HEK293 (cell line): ENCODE data around the gene FUT4.

ENCODE experiments used
- CTCF ChIA-PET: fragments of 350-600 bp; formaldehyde crosslinking; extraction: SDS; loops from one replicate; lab custom pipeline; 2021; ENCODE audit warnings: antibody characterized with exemption; lab: Yijun Ruan, JAX
- POLR2A ChIA-PET: fragments of 300-600 bp; formaldehyde crosslinking; extraction: SDS; loops from one replicate; lab custom pipeline; 2020; ENCODE audit warnings: antibody characterized with exemption, inconsistent platforms; lab: Yijun Ruan, JAX
- H3K27ac ChIP-seq: fragments of 200-500 bp; sonication (Bioruptor generic); 2 replicates; pipeline ENCODE4 v1.5.1; 2014; ENCODE audit warnings: low read depth, low read length, control low read depth, inconsistent platforms; ENCODE audit errors: extremely low read depth
- H3K36me3 ChIP-seq, 2 experiments: fragments of 200-500 bp in 1 of 2; sonication (Bioruptor generic) in 1 of 2; 1 replicate in 1 of 2; 2 replicates in 1 of 2; pipeline ENCODE4 v1.5.1; 2014 to 2017; ENCODE audit warnings: inconsistent platforms in 2 of 2, low read length in 2 of 2; ENCODE audit not compliant: control insufficient read depth in 2 of 2, insufficient read depth in 1 of 2
- H3K4me1 ChIP-seq: fragments of 200-500 bp; sonication (Bioruptor generic); 2 replicates; pipeline ENCODE4 v1.5.1; 2014; ENCODE audit warnings: mild to moderate bottlenecking, low read length, inconsistent platforms; ENCODE audit not compliant: control insufficient read depth, insufficient read depth
- H3K4me3 ChIP-seq: 2 replicates; pipeline ENCODE4 v1.5.1; 2011; ENCODE audit warnings: low read depth, mild to moderate bottlenecking, control low read depth, low read length, moderate library complexity
- H3K9me3 ChIP-seq: fragments of 200-500 bp; sonication (Bioruptor generic); 2 replicates; pipeline ENCODE4 v1.5.1; 2014; ENCODE audit warnings: low read depth, low read length, inconsistent platforms; ENCODE audit not compliant: control insufficient read depth, insufficient read depth
- GLIS1 ChIP-seq: fragments of 450-650 bp; formaldehyde crosslinking; IDR thresholded peaks from 2 replicates; pipeline ENCODE4 v1.5.1; 2016; ENCODE audit warnings: missing biosample characterization, missing genetic modification characterization
- KLF7 ChIP-seq: fragments of 450-650 bp; formaldehyde crosslinking; IDR thresholded peaks from 2 replicates; pipeline ENCODE4 v1.5.1; 2016; ENCODE audit warnings: missing biosample characterization, missing genetic modification characterization, borderline replicate concordance
- SCRT2 ChIP-seq: fragments of 450-650 bp; formaldehyde crosslinking; IDR thresholded peaks from 2 replicates; pipeline ENCODE4 v1.5.1; 2016; ENCODE audit warnings: missing biosample characterization, missing genetic modification characterization
- TCF7L2 ChIP-seq: IDR thresholded peaks from 2 replicates; pipeline ENCODE4 v1.6.1; 2011; ENCODE audit warnings: low read depth, mild to moderate bottlenecking, inconsistent platforms, low read length, moderate library complexity, borderline replicate concordance
- WT1 ChIP-seq: fragments of 450-650 bp; formaldehyde crosslinking; IDR thresholded peaks from 2 replicates; pipeline ENCODE4 v1.5.1; 2016; ENCODE audit warnings: missing biosample characterization, missing genetic modification characterization
- ZNF114 ChIP-seq: fragments of 450-650 bp; formaldehyde crosslinking; IDR thresholded peaks from 2 replicates; pipeline ENCODE4 v1.5.0; 2017; ENCODE audit warnings: missing biosample characterization, missing genetic modification characterization
- ZNF140 ChIP-seq: fragments of 450-650 bp; formaldehyde crosslinking; IDR thresholded peaks from 2 replicates; pipeline ENCODE4 v1.5.1; 2016; ENCODE audit warnings: missing biosample characterization, missing genetic modification characterization
- ZNF155 ChIP-seq: fragments of 450-650 bp; formaldehyde crosslinking; IDR thresholded peaks from 2 replicates; pipeline ENCODE4 v1.5.1; 2016; ENCODE audit warnings: missing biosample characterization, missing genetic modification characterization
- ZNF19 ChIP-seq: fragments of 450-650 bp; formaldehyde crosslinking; IDR thresholded peaks from 2 replicates; pipeline ENCODE4; 2016; ENCODE audit warnings: missing biosample characterization, missing genetic modification characterization, low read depth
- ZNF211 ChIP-seq: fragments of 450-650 bp; formaldehyde crosslinking; IDR thresholded peaks from 2 replicates; pipeline ENCODE4 v1.5.1; 2016; ENCODE audit warnings: low read depth, missing biosample characterization, missing genetic modification characterization
- ZNF391 ChIP-seq: fragments of 450-650 bp; formaldehyde crosslinking; IDR thresholded peaks from 2 replicates; pipeline ENCODE4 v1.5.1; 2016; ENCODE audit warnings: low read depth, missing biosample characterization, missing genetic modification characterization, borderline replicate concordance
- ZNF423 ChIP-seq: fragments of 450-650 bp; formaldehyde crosslinking; IDR thresholded peaks from 2 replicates; pipeline ENCODE4 v1.5.1; 2016; ENCODE audit warnings: missing biosample characterization, missing genetic modification characterization
- ZNF629 ChIP-seq: fragments of 450-650 bp; formaldehyde crosslinking; IDR thresholded peaks from 2 replicates; pipeline ENCODE4 v1.5.1; 2017; ENCODE audit warnings: missing biosample characterization, missing genetic modification characterization
- ZNF670 ChIP-seq: fragments of 450-650 bp; formaldehyde crosslinking; IDR thresholded peaks from 2 replicates; pipeline ENCODE4 v1.5.1; 2016; ENCODE audit warnings: missing biosample characterization, missing genetic modification characterization, low read depth
- ZNF701 ChIP-seq: fragments of 450-650 bp; formaldehyde crosslinking; IDR thresholded peaks from 2 replicates; pipeline ENCODE4 v1.5.1; 2016; ENCODE audit warnings: missing biosample characterization, missing genetic modification characterization
- ZNF776 ChIP-seq: fragments of 450-650 bp; formaldehyde crosslinking; IDR thresholded peaks from 2 replicates; pipeline ENCODE4 v1.5.0; 2017; ENCODE audit warnings: missing biosample characterization, missing genetic modification characterization, borderline replicate concordance
- ZNF791 ChIP-seq: fragments of 450-650 bp; formaldehyde crosslinking; IDR thresholded peaks from 2 replicates; pipeline ENCODE4 v1.5.1; 2016; ENCODE audit warnings: missing biosample characterization, missing genetic modification characterization
- ZNF792 ChIP-seq: fragments of 450-650 bp; formaldehyde crosslinking; IDR thresholded peaks from 2 replicates; pipeline ENCODE4 v1.5.1; 2016; ENCODE audit warnings: missing biosample characterization, missing genetic modification characterization
- TF ChIP-seq, protein P1 (sequence below): IDR thresholded peaks from 2 replicates; pipeline ENCODE4 v1.6.1; 2011; ENCODE audit warnings: mild to moderate bottlenecking, low read depth, low read length, borderline replicate concordance
- TF ChIP-seq, protein P2 (sequence below): fragments of 450-650 bp; IDR thresholded peaks from 2 replicates; pipeline ENCODE4 v1.5.1; 2018; ENCODE audit warnings: missing biosample characterization, missing genetic modification characterization
- TF ChIP-seq, protein P3 (sequence below): fragments of 450-650 bp; formaldehyde crosslinking; IDR thresholded peaks from 2 replicates; pipeline ENCODE4 v1.5.1; 2016; ENCODE audit warnings: missing biosample characterization, missing genetic modification characterization
- TF ChIP-seq, protein P4 (sequence below): fragments of 450-650 bp; formaldehyde crosslinking; IDR thresholded peaks from 2 replicates; pipeline ENCODE4 v1.5.1; 2017; ENCODE audit warnings: missing biosample characterization, missing genetic modification characterization
- TF ChIP-seq, protein P5 (sequence below): fragments of 450-650 bp; formaldehyde crosslinking; IDR thresholded peaks from 2 replicates; pipeline ENCODE4 v1.5.1; 2016; ENCODE audit warnings: missing biosample characterization, missing genetic modification characterization, low read depth
- TF ChIP-seq, protein P6 (sequence below): fragments of 450-650 bp; formaldehyde crosslinking; IDR thresholded peaks from 2 replicates; pipeline ENCODE4 v1.5.1; 2016; ENCODE audit warnings: missing biosample characterization, missing genetic modification characterization
- TF ChIP-seq, protein P7 (sequence below): fragments of 450-650 bp; formaldehyde crosslinking; IDR thresholded peaks from 2 replicates; pipeline ENCODE4 v1.5.1; 2016; ENCODE audit warnings: missing biosample characterization, missing genetic modification characterization

Gene FUT4

DNA sequence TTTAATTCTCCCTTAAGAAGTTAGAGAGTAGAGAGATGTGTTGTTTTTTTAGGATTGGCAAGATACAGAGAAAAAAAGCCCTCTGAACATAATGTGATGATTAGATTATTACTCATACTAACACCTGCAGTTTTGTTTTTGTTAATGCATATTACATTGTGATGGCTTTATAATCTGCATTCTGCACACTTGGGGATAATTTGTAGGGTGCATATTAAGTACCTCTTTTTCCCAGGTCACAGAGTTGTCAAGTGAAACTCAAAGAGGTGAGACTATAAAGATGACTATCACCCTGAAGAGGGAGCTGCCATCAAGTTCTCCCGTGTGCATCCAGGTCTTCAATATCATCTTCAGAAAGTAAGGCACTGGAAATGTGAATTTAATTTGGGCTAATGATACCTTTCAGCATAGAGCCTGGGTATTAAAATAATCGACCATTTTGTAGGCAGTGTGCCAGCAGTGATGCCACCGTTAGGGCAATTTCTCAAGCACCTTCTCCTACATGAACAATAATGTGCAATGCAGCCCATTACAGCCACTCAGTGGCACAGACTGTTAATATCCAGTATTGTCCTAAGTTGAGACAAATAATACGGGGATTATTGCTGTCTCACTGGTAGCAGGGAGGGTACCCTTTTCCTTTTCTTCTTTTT lies 39.6 kb downstream of the FUT4 start:
- Histone ChIP-seq H3K36me3 (no peaks in the 10 kb centered on the region), H3K4me1 (no peaks in the 10 kb centered on the region), H3K9me3 (no peaks in the 10 kb centered on the region), H3K4me3 (no peak overlapping the region), H3K27ac (no peak overlapping the region)
- POLR2A ChIA-PET = no interaction called here
- TF ChIP-seq, protein P1, sequence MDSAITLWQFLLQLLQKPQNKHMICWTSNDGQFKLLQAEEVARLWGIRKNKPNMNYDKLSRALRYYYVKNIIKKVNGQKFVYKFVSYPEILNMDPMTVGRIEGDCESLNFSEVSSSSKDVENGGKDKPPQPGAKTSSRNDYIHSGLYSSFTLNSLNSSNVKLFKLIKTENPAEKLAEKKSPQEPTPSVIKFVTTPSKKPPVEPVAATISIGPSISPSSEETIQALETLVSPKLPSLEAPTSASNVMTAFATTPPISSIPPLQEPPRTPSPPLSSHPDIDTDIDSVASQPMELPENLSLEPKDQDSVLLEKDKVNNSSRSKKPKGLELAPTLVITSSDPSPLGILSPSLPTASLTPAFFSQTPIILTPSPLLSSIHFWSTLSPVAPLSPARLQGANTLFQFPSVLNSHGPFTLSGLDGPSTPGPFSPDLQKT = no peak
- no peak for TF ChIP-seq ZNF155 (tag by site-specific recombination)
- TF ChIP-seq, protein P2, sequence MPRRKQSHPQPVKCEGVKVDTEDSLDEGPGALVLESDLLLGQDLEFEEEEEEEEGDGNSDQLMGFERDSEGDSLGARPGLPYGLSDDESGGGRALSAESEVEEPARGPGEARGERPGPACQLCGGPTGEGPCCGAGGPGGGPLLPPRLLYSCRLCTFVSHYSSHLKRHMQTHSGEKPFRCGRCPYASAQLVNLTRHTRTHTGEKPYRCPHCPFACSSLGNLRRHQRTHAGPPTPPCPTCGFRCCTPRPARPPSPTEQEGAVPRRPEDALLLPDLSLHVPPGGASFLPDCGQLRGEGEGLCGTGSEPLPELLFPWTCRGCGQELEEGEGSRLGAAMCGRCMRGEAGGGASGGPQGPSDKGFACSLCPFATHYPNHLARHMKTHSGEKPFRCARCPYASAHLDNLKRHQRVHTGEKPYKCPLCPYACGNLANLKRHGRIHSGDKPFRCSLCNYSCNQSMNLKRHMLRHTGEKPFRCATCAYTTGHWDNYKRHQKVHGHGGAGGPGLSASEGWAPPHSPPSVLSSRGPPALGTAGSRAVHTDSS (tag by site-specific recombination) = no peak
- no peak for TF ChIP-seq ZNF114
- no peak for TF ChIP-seq GLIS1 (tag by site-specific recombination)
- TF ChIP-seq ZNF791 = no peak
- TF ChIP-seq ZNF391 (tag by site-specific recombination) = no peak
- TF ChIP-seq ZNF670 (tag by site-specific recombination) = no peak
- no peak for TF ChIP-seq ZNF140 (tag by site-specific recombination)
- TF ChIP-seq ZNF792 = no peak
- no peak for TF ChIP-seq KLF7 (tag by site-specific recombination)
- no peak for TF ChIP-seq ZNF19 (tag by site-specific recombination)
- TF ChIP-seq WT1 (tag by site-specific recombination) = no peak
- no peak for TF ChIP-seq ZNF629 (tag by site-specific recombination)
- CTCF ChIA-PET = no interaction called here

DNA sequence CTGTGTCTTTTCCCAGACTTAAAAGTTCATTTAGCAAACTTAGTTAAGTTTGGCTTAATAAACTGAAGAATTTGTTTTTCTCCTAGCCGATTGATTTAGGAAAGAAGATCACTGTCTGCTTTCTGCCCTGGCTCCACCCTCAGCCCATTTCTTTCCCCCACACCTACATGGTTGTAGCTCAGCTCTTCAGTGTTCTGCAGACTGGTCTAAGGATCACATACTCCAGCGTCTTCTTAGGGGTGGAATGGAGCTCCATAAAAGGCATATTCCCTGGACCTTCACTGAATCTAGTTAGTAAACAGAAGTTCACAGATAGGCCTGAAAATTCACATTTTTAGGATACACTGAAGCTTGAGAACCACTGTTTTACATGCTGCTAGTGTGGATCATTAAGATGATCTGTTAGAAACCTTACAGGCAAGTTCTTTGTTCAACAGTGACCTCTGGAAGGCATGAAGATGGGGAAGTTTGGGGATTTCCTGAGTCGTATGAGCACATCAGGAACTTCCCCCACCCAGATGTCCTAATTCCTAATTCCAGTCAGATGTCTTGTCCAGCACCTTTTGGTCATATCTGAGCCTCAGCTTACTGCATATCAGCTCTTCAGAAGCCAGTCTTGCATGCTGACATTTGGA lies 40.3 kb downstream of the FUT4 start:
- no peaks in the 10 kb centered on the region for H3K36me3 ChIP-seq
- no peak overlapping the region for H3K27ac ChIP-seq
- H3K4me1 ChIP-seq = no peaks in the 10 kb centered on the region
- ChIA-PET CTCF (interaction anchor here (0.6 kb wide), 1 partner anchor 309 kb away, joined by 3 read pairs; no protein-coding TSS in a partner anchor), POLR2A (no interaction called here)
- H3K9me3 ChIP-seq = no peaks in the 10 kb centered on the region
- H3K4me3 ChIP-seq = no peak overlapping the region
- TF ChIP-seq, protein P3, sequence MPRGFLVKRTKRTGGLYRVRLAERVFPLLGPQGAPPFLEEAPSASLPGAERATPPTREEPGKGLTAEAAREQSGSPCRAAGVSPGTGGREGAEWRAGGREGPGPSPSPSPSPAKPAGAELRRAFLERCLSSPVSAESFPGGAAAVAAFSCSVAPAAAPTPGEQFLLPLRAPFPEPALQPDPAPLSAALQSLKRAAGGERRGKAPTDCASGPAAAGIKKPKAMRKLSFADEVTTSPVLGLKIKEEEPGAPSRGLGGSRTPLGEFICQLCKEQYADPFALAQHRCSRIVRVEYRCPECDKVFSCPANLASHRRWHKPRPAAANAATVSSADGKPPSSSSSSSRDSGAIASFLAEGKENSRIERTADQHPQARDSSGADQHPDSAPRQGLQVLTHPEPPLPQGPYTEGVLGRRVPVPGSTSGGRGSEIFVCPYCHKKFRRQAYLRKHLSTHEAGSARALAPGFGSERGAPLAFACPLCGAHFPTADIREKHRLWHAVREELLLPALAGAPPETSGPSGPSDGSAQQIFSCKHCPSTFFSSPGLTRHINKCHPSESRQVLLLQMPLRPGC = no peak
- no peak for TF ChIP-seq ZNF701 (tag by site-specific recombination)
- TF ChIP-seq ZNF423 (tag by site-specific recombination) = no peak
- TF ChIP-seq SCRT2 = no peak
- no peak for TF ChIP-seq TCF7L2
- TF ChIP-seq, protein P4, sequence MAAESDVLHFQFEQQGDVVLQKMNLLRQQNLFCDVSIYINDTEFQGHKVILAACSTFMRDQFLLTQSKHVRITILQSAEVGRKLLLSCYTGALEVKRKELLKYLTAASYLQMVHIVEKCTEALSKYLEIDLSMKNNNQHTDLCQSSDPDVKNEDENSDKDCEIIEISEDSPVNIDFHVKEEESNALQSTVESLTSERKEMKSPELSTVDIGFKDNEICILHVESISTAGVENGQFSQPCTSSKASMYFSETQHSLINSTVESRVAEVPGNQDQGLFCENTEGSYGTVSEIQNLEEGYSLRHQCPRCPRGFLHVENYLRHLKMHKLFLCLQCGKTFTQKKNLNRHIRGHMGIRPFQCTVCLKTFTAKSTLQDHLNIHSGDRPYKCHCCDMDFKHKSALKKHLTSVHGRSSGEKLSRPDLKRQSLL (tag by site-specific recombination) = no peak
- no peak for TF ChIP-seq ZNF776 (tag by site-specific recombination)
- no peak for TF ChIP-seq ZNF629 (tag by site-specific recombination)
- TF ChIP-seq, protein P5, sequence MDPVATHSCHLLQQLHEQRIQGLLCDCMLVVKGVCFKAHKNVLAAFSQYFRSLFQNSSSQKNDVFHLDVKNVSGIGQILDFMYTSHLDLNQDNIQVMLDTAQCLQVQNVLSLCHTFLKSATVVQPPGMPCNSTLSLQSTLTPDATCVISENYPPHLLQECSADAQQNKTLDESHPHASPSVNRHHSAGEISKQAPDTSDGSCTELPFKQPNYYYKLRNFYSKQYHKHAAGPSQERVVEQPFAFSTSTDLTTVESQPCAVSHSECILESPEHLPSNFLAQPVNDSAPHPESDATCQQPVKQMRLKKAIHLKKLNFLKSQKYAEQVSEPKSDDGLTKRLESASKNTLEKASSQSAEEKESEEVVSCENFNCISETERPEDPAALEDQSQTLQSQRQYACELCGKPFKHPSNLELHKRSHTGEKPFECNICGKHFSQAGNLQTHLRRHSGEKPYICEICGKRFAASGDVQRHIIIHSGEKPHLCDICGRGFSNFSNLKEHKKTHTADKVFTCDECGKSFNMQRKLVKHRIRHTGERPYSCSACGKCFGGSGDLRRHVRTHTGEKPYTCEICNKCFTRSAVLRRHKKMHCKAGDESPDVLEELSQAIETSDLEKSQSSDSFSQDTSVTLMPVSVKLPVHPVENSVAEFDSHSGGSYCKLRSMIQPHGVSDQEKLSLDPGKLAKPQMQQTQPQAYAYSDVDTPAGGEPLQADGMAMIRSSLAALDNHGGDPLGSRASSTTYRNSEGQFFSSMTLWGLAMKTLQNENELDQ = no peak
- TF ChIP-seq, protein P6, sequence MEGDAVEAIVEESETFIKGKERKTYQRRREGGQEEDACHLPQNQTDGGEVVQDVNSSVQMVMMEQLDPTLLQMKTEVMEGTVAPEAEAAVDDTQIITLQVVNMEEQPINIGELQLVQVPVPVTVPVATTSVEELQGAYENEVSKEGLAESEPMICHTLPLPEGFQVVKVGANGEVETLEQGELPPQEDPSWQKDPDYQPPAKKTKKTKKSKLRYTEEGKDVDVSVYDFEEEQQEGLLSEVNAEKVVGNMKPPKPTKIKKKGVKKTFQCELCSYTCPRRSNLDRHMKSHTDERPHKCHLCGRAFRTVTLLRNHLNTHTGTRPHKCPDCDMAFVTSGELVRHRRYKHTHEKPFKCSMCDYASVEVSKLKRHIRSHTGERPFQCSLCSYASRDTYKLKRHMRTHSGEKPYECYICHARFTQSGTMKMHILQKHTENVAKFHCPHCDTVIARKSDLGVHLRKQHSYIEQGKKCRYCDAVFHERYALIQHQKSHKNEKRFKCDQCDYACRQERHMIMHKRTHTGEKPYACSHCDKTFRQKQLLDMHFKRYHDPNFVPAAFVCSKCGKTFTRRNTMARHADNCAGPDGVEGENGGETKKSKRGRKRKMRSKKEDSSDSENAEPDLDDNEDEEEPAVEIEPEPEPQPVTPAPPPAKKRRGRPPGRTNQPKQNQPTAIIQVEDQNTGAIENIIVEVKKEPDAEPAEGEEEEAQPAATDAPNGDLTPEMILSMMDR (tag by site-specific recombination) = no peak
- TF ChIP-seq KLF7 (tag by site-specific recombination) = no peak
- TF ChIP-seq, protein P7, sequence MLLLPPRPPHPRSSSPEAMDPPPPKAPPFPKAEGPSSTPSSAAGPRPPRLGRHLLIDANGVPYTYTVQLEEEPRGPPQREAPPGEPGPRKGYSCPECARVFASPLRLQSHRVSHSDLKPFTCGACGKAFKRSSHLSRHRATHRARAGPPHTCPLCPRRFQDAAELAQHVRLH (tag by site-specific recombination) = no peak
- TF ChIP-seq ZNF211 (tag by site-specific recombination) = no peak
